Neural progenitor cell (in vitro differentiated cells): ENCODE data around the gene ATPAF2.

Experiments used
- EZH2 ChIP-seq: fragments of 200-600 bp; sonication (generic); IDR thresholded peaks from 2 replicates; pipeline ENCODE4 v1.6.1; 2017; ENCODE audit warnings: antibody characterized with exemption, mild to moderate bottlenecking, moderate library complexity
- EZH2phosphoT487 ChIP-seq: fragments of 200-600 bp; sonication (generic); IDR thresholded peaks from 2 replicates; pipeline ENCODE4 v1.6.1; 2017; ENCODE audit warnings: antibody characterized with exemption
- TF ChIP-seq, protein P1 (sequence below): fragments of 200-600 bp; sonication (generic); IDR thresholded peaks from 2 replicates; pipeline ENCODE4 v1.5.1; 2017; ENCODE audit warnings: antibody characterized with exemption, mild to moderate bottlenecking

GRCh38 chr17:18045691-18046350, 6.9 kb upstream of the ATPAF2 start:
- TF ChIP-seq EZH2phosphoT487 (no peak), EZH2 (no peak)
- TF ChIP-seq, protein P1, sequence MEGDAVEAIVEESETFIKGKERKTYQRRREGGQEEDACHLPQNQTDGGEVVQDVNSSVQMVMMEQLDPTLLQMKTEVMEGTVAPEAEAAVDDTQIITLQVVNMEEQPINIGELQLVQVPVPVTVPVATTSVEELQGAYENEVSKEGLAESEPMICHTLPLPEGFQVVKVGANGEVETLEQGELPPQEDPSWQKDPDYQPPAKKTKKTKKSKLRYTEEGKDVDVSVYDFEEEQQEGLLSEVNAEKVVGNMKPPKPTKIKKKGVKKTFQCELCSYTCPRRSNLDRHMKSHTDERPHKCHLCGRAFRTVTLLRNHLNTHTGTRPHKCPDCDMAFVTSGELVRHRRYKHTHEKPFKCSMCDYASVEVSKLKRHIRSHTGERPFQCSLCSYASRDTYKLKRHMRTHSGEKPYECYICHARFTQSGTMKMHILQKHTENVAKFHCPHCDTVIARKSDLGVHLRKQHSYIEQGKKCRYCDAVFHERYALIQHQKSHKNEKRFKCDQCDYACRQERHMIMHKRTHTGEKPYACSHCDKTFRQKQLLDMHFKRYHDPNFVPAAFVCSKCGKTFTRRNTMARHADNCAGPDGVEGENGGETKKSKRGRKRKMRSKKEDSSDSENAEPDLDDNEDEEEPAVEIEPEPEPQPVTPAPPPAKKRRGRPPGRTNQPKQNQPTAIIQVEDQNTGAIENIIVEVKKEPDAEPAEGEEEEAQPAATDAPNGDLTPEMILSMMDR, result no peak
